HL-60/S4 treated with retinoic acid at 250 ng/mL for 4 days and 3 days (cell line): ENCODE measurements around the gene NAT14.

Experiments
- in situ Hi-C: fragments of 300-500 bp; cut with MboI; formaldehyde crosslinking; loops from 2 replicates; pipeline ENCODE4 v1.7.0; 2022; ENCODE audit warnings: low sequenced_read_pairs

The NAT14 gene

DNA sequence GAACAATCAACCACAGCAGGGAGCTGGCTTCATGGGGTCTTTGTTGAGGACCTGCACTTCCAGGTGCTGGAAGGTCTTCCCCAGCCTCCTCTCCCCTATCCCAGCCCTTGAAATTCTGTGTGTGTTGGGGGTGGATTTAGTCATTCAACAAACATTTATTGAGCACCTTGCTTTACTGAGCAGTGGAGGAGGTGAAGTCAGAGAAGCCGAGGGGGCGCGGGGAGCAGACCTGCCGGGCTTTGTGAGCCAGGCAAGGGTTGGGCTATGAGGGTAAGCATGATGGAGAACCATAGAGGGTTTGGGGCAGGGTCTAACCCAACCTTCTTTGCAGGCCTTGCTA, 17.0 kb upstream of the NAT14 start:
- in situ Hi-C loops = no loop called here

DNA sequence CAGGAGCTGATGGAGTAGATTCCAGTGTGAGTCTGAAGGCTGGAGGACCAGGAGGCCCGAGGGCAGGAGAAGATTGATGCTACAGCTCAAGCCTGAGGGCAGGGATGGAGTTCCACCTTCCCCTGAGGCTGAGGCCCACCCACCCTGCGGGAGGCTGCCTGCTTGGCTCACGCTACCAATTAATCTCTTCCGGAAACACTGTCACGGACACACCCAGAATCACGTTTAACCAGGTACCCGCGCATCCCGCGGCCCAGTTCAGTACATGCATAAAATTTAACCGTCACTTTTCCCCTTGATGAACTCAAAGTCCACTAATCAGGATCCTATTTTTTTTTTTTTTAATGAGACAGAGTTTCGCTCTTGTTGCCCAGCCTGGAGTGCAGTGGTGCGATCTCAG, 13.7 kb upstream of the NAT14 start:
- in situ Hi-C loops = no loop called here

DNA sequence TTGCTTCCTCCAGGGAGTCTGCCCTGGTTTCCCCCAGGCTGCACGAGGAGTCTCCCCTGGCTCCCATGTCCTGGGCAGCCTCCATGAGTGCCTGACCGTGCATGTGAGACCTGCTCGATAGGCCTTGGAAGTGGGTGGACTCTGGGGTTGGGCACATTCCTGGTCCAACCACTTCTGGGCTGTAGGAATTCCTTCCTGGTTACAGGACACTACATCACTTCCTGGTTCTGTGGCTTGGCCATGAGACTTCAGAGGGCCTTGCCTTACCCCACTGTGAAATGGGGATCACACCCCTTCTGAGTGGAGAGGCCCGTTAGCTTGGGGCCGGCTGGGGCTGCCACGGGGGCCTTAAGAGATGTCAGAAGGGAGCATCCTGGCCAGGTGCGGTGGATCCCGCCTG, 12.5 kb upstream of the NAT14 start:
- in situ Hi-C loops = no loop called here

DNA sequence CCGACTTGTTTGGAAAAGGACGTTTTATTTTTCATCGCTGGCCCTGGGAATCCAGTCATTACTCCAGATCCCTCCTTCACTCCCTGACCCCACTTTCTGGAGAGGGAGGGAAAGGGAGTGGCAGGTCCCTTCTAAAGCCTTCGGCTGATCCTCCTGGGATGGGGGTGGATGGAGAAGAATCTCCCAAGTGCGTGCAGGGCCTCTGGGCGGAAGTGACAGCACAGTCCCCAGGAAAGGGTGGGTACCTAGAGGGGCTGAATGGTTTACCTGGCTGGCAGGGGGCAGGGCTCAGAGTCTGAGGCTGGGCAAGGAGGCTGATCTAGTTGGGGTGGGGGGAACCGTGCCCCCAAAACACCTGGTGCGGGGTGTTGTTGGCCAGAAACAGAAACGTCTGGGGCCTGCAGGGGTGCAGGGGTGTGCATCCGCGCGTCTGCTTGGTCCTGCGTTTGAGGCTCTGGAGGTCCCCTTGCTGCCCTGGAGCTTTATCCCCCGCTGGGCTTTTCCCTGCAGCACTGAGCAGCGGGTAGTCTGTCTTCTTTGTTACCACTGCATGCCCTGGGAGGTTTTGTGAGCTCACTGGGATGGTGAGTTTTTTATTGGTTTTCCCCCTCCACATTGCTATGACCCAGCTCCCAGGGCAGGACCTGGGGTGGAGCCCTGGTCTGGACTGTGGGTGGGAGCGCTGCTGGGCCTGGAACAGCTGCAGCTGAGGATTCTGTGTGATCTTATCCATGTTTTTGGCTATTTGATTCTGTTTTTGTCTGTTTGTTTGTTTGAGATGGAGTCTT, 11.6 kb upstream of the NAT14 start:
- in situ Hi-C loops = no loop called here

DNA sequence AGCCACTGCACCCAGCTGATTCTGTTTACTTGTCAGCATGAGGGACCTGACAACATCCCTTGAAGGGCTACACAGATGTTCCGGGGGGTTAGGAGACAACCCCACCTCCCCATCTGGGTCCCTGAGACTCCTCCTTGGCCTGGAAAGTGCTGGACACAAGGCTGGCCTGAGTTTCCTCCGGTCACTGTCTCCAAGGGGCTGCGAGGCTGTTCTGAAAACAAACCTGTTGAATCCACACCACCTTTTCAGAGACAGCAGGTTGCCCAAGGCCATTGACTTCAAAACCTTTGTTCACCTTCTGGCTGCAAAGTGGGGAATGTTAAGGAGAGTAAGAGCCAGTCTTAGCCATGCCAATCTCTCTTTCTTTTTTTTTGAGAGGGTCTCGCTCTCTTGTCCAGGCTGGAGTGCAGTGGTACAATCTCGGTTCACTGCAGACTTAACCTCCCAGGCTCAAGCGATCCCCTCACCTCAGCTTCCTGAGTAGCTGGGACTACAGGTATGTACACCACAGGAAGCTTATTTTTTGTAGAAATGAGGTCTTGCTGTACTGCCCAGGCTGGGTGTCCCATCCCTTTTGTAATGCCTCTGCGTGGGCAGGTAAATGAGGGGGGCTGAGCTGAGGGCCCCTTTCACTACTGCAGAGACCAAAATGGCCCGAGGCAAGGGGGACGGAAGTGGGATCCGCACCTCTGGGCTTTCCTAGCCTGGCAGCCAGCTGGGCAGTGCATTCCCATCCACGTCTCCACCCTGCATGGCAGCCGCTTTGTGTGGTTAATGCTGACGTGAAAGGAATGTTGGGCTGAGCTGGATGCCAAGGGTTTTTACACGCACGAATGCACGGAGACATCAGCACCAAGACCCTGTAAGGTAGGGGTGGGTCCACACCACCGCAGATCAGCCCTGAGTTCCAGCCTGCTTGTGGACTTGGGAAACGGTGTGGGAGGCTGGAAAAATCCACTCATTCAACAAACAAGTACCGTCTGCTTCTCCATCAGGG, 10.4 kb upstream of the NAT14 start:
- in situ Hi-C loops = no loop called here

DNA sequence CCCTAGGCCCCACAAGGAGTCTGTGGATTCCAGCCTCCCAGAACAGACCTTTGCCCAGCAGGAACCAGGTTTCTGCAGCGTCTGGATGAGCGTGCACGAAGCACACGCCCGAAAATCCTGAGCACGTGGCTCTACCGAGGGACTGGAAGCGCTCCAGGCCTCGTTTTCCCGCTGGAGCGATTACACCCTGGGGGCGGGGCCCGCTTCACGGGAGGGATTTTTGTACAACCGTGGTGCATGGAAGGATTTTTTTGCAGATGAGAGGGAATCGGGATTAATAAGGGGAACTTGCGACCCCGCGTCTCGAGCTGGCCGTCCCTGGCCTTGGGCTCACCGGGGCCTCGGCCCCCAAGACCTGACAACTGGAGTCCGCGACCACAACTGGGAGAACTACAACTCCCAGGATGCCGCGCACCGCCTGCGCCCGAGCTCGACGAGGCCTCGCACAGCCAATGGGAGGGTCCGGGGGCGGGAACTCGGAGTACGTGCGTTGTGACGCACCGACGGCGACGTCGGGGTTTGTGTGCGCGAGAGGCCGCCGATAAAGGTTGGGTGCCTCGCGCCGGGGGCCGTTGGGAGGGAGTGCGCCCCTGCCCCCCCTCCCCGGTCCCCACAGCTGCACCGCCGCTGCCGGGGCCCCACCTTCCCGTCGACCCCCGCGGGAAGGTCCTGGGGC, 8.8 kb upstream of the NAT14 start, which contains the start of gene ZNF628:
Gene ZNF628 (plus strand): TSS at position 518 of the 676 bp plus-strand sequence. CDS start 3,294 bp downstream, outside the sequence.
- in situ Hi-C loops = no loop called here

DNA sequence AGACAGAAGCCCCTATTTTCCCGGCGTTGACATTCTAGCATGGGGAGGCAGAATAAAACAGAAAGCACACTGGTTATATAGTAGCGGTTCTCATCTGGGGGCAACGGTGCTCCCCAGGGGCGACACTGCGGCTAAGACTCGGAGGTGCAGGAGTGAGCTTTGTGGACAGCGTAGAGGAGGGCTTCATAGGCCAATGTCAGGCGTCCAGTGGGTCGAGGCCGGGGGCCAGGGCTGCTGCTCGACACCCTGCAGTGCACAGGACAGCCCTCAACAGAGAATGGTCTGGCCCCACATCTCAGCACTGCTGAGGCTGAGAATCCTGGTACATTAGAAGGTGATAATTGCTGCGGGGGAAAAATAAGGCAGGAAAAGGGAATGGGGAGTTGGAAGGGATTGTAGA, 7.1 kb upstream of the NAT14 start:
- in situ Hi-C loops = no loop called here

DNA sequence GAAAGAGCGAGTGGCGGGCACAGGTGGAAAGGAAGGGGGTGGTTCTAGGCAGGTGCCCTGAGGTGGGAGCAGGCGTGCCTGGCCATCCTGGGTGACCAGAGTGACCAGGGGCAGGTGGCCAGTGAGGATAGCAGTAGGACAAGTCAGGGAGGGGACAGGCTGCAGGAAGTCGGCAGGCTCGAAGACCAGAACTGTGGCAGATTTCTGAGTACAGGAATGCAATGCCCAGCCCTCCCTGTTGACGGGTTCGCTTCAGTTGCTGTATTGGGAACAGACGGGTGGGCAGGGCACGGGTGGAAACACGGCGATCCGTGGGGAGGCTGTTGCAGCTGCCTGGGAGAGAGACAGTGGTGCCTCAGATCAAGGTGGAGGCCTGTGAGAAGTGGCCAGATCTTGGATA, 6.6 kb upstream of the NAT14 start:
- in situ Hi-C loops = no loop called here

DNA sequence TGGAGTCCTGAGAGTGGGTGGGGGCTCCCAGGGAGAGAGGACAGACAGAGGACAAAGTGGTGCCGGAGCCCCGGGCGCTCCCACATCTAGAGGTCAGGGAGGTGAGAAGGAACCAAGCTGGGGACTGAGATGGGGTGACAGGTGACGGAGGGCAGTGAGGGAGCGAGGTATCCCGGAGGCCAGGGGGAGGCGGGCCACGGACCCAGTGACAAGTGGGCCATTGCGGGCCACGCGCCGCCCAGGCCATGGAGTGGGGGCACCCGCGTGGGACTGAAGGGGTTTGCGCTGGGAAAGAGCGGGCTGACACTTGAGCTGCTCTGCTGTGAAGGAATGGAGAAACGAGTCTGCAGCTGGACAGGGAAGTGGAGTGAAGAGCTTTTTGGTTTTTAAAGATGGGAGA, 5.9 kb upstream of the NAT14 start:
- in situ Hi-C loops = no loop called here

DNA sequence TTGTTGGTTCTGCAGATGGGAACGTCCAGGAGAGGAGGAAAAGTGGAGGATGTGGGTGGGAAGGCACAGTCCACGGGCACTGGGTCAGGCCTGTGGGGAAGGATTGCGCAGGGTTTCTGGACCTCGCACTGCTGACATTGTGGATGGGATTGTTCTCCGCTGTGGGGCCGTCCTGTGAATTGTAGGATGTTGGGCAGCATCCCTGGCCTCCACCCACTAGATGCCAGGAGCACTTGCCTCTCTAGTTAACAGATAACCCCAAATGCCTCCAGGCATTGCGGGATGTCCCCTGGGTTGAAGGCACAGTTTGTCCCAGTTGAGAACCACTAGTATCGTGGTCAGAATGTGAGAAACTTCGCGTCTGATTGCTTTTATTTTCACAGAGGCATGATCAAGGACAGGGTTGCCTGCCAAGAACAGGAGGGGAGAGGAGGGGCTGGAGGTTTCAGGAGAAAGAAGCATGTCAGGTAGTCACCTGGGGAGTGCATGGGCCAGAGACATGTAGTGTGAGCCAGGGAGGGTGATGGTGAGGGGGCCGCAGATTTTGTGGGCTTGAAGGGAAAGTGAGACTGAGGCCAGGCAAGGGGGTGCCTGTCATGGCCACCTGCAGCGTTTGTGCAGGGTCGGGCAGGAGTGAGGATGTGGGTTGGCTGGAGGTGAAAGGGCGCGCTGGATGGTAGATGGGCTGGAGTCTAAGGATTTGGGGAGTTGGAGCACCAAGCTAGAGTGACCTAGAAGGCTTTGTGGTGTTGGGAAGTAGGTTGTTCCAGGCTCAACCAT, 5.3 kb upstream of the NAT14 start:
- in situ Hi-C loops = no loop called here

DNA sequence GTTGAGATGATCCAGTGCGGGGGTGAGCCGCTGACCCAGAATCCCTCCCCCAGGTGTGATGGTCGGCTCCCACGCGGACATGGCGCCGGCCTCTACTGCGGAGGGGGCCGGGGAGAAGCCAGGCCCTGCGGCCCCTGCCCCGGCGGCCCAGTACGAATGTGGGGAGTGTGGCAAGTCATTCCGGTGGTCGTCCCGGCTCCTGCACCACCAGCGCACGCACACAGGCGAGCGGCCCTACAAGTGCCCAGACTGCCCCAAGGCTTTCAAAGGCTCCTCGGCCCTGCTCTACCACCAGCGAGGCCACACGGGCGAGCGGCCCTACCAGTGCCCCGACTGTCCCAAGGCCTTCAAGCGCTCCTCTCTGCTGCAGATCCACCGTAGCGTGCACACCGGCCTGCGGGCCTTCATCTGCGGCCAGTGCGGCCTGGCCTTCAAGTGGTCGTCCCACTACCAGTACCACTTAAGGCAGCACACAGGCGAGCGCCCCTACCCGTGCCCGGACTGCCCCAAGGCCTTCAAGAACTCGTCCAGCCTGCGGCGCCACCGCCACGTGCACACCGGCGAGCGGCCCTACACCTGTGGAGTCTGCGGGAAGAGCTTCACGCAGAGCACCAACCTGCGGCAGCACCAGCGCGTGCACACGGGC, 3.7 kb upstream of the NAT14 start:
- in situ Hi-C loops = no loop called here

DNA sequence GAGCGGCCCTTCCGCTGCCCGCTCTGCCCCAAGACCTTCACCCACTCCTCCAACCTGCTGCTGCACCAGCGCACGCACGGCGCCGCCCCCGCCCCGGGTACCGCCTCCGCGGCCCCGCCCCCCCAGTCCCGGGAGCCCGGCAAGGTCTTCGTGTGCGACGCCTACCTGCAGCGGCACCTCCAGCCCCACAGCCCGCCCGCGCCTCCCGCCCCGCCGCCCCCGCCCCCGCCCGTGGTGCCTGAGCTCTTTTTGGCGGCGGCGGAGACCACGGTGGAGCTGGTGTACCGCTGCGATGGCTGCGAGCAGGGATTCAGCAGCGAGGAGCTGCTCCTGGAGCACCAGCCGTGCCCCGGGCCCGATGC, 3.2 kb upstream of the NAT14 start:
- in situ Hi-C loops = no loop called here

DNA sequence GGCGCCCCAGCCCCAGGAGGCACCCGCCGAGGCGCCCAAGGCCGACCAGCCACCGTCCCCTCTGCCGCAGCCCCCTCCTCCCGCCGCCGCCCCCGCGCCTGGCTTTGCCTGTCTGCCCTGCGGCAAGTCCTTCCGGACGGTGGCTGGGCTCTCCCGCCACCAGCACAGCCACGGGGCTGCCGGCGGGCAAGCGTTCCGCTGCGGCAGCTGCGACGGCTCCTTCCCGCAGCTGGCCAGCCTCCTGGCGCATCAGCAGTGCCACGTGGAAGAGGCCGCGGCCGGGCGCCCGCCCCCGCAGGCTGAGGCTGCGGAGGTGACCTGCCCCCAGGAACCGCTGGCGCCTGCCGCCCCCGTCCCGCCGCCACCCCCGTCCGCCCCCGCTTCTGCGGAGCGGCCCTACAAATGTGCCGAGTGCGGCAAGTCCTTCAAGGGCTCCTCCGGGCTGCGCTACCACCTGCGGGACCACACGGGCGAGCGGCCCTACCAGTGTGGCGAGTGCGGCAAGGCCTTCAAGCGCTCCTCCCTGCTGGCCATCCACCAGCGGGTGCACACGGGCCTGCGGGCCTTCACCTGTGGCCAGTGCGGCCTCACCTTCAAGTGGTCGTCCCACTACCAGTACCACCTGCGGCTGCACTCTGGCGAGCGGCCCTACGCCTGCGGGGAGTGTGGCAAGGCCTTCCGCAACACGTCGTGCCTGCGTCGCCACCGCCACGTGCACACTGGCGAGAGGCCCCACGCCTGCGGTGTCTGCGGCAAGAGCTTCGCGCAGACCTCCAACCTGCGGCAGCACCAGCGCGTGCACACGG, 2.6 kb upstream of the NAT14 start:
- in situ Hi-C loops = no loop called here

DNA sequence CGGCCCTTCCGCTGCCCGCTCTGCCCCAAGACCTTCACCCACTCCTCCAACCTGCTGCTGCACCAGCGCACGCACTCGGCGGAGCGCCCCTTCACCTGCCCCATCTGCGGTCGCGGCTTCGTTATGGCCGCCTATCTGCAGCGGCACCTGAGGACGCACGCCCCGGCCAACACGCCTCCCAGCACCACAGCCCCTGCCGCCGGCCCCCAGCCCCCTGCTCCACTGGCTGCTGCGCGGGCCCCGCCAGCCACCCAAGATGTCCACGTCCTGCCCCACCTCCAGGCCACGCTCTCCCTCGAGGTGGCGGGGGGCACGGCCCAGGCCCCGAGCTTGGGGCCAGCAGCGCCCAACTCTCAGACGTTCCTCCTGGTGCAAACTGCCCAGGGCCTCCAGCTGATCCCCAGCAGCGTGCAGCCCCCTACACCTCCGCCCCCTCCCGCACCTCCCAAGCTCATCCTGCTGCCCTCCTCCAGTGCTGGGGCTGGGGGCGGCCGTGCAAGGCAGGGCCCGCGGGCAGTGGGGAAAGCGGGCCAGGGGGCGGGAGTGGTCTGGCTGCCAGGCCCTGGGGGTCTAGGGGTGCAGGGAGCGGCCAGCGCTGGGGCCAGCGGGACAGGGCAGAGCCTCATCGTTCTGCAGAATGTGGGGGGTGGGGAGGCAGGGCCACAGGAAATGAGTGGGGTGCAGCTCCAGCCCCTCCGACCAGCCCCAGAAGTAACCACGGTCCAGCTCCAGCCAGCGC, 1.9 kb upstream of the NAT14 start:
- in situ Hi-C loops = no loop called here

DNA sequence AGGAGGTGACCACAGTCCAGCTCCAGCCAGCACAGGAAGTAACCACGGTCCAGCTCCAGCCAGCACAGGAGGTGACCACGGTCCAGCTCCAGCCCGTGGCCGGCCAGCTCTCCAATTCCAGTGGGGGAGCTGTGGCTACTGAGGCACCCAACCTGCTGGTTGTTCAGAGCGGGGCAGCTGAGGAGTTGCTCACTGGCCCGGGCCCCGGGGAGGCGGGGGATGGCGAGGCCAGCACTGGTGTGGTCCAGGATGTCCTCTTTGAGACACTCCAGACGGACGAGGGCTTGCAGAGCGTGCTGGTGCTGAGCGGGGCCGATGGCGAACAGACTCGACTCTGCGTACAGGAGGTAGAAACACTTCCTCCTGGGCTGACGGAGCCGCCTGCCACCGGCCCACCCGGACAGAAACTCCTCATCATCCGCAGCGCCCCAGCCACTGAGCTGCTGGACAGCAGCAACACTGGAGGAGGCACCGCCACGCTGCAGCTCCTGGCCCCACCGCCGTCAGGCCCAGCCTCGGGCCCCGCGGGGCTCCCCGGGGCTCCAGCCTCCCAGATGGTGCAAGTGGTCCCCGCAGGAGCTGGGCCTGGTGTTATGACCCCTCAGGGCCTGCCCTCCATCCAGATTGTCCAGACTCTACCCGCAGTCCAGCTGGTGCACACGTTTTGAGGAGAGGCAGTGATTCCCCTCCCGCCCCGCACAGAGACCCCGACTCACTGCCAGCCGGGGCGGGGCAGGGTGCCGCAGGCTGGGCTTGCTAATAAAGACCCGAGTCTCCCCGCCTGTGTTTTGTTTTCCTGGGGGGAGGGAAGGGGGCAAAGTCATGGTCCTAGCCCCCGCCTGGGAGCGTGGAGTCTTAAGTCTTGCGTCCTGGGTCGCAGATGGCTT, 1.0 kb upstream of the NAT14 start:
- in situ Hi-C loops = no loop called here

DNA sequence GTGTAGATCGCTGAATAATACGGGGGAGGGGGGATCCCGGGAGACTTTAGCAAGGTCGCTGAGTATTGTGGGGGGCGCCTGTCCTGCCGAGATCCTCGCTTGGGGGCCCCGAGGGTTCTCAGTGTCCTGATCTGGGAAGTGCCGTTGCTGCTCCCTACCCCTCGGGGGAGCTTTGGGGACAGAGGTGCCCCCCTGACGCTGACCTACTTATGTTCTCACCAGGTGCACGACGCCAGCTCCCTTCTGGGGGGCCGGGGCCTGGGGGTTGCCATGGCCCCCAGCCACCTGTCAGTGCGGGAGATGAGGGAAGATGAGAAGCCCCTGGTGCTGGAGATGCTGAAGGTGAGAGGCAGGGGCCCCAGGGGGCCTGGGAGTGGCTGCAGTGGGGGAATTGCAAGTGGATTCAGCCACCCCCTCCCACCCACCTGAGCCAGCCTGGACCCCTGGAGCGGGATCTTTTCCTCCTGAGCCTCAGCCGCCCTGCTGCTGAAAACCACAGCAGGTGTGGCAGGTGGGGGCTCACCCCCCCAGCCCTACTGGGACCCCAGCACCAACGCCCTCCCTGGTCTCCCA, 537 bp downstream of the NAT14 start:
- in situ Hi-C loops = no loop called here
